IMR-90 (cell line): ENCODE results near the gene SYNE1. TPM values are rescaled to one million over a fixed set of nuclear protein-coding genes. Genes with fewer than 3 reads are reported as not detected.

Experiments
- ATAC-seq: fragments of 200-7000 bp; cut with Tn5 transposase; 2 replicates; pipeline ENCODE4 v1.9.1; 2020; ENCODE audit warnings: low read depth, mild to moderate bottlenecking, moderate library complexity
- BruUV-seq: library from RNA; stranded (reverse); fragments of 400-500 nt; replicated peaks from 2 replicates; lab custom pipeline; 2021; lab: Mats Ljungman, UMichigan
- CTCF ChIA-PET: fragments of 300-600 bp; formaldehyde crosslinking; extraction: SDS; loops from one replicate; lab custom pipeline; 2021; ENCODE audit warnings: antibody characterized with exemption; lab: Yijun Ruan, JAX
- POLR2A ChIA-PET: fragments of 300-600 bp; sonication (Branson Sonifier 250); formaldehyde crosslinking; loops from one replicate; lab custom pipeline; 2022; ENCODE audit warnings: antibody characterized with exemption; ENCODE audit not compliant: unreplicated experiment; lab: Charles Lee
- DNase-seq: peaks from one replicate; pipeline ENCODE4 v3.0.0; 2013
- H2AFZ ChIP-seq: replicated peaks from 2 replicates; pipeline ENCODE3; 2013; ENCODE audit warnings: low read length, mild to moderate bottlenecking; ENCODE audit not compliant: poor library complexity
- H2AK5ac ChIP-seq: 2 replicates; pipeline ENCODE4 v1.6.1; 2013; ENCODE audit warnings: low read depth, low read length, inconsistent platforms
- H2AK9ac ChIP-seq: replicated peaks from 2 replicates; pipeline ENCODE3; 2013; ENCODE audit warnings: mild to moderate bottlenecking, low read depth, low read length, moderate library complexity; ENCODE audit not compliant: poor library complexity
- H2BK120ac ChIP-seq: 2 replicates; pipeline ENCODE4 v1.6.1; 2013; ENCODE audit warnings: low read depth, low read length, inconsistent platforms
- H2BK15ac ChIP-seq: 3 replicates; pipeline ENCODE4 v1.6.1; 2013; ENCODE audit warnings: low read depth, low read length, inconsistent platforms
- H2BK20ac ChIP-seq: 2 replicates; pipeline ENCODE4 v1.6.1; 2013; ENCODE audit warnings: low read depth, mild to moderate bottlenecking, inconsistent platforms, low read length, moderate library complexity
- H2BK5ac ChIP-seq: 2 replicates; pipeline ENCODE4 v1.6.1; 2013; ENCODE audit warnings: mild to moderate bottlenecking, low read depth, low read length, inconsistent platforms; ENCODE audit not compliant: poor library complexity, severe bottlenecking
- H3K14ac ChIP-seq: replicated peaks from 2 replicates; pipeline ENCODE4 v1.6.1; 2013; ENCODE audit warnings: low read depth, low read length, inconsistent platforms
- H3K18ac ChIP-seq: 2 replicates; pipeline ENCODE4 v1.6.1; 2013; ENCODE audit warnings: low read depth, low read length, control low read depth
- H3K23ac ChIP-seq: 2 replicates; pipeline ENCODE4 v1.6.1; 2013; ENCODE audit warnings: low read depth, low read length, inconsistent platforms
- H3K27ac ChIP-seq: 2 replicates; pipeline ENCODE4 v1.5.1; 2013; ENCODE audit warnings: mild to moderate bottlenecking, control low read depth, low read length; ENCODE audit not compliant: insufficient read depth
- H3K27me3 ChIP-seq: 2 replicates; pipeline ENCODE4 v1.6.1; 2013; ENCODE audit warnings: low read length; ENCODE audit not compliant: control insufficient read depth, insufficient read depth
- H3K36me3 ChIP-seq: 2 replicates; pipeline ENCODE4 v1.6.1; 2013; ENCODE audit warnings: low read length, mixed read lengths; ENCODE audit not compliant: control insufficient read depth, insufficient read depth
- H3K4ac ChIP-seq: 2 replicates; pipeline ENCODE4 v1.6.1; 2013; ENCODE audit warnings: low read depth, low read length, inconsistent platforms
- H3K4me1 ChIP-seq: 2 replicates; pipeline ENCODE4 v1.6.1; 2013; ENCODE audit warnings: low read length, mixed read lengths; ENCODE audit not compliant: control insufficient read depth, insufficient read depth
- H3K4me2 ChIP-seq: 2 replicates; pipeline ENCODE4 v1.6.1; 2013; ENCODE audit warnings: low read depth, mild to moderate bottlenecking, control low read depth, low read length, moderate library complexity
- H3K4me3 ChIP-seq: 2 replicates; pipeline ENCODE4 v1.5.1; 2013; ENCODE audit warnings: low read depth, mild to moderate bottlenecking, control low read depth, low read length, moderate library complexity; ENCODE audit not compliant: insufficient read depth
- H3K56ac ChIP-seq: 2 replicates; pipeline ENCODE4 v1.6.1; 2013; ENCODE audit warnings: low read length, inconsistent platforms; ENCODE audit not compliant: insufficient read depth; ENCODE audit errors: extremely low read depth
- H3K79me1 ChIP-seq, 2 experiments: 2 replicates each; pipeline ENCODE4 v1.6.1; 2013; ENCODE audit warnings: low read length in 2 of 2, inconsistent platforms in 1 of 2, low read depth in 1 of 2
- H3K9ac ChIP-seq: 2 replicates; pipeline ENCODE4 v1.6.1; 2013; ENCODE audit warnings: low read depth, low read length, control low read depth
- H3K9me1 ChIP-seq: 2 replicates; pipeline ENCODE4 v1.6.1; 2013; ENCODE audit warnings: low read length, inconsistent platforms; ENCODE audit not compliant: insufficient read depth
- H3K9me3 ChIP-seq: 2 replicates; pipeline ENCODE4 v1.6.1; 2013; ENCODE audit warnings: low read length; ENCODE audit not compliant: control insufficient read depth, insufficient read depth
- H4K20me1 ChIP-seq: 2 replicates; pipeline ENCODE4 v1.6.1; 2013; ENCODE audit warnings: low read length, inconsistent platforms; ENCODE audit not compliant: insufficient read depth
- H4K5ac ChIP-seq: 2 replicates; pipeline ENCODE4 v1.6.1; 2013; ENCODE audit warnings: mild to moderate bottlenecking, low read depth, low read length, control low read depth
- H4K8ac ChIP-seq, 2 experiments: 2 replicates each; pipeline ENCODE4 v1.6.1; 2013; ENCODE audit warnings: low read depth in 2 of 2, low read length in 2 of 2, control low read depth in 1 of 2, inconsistent platforms in 1 of 2
- H4K91ac ChIP-seq: 2 replicates; pipeline ENCODE4 v1.6.1; 2013; ENCODE audit warnings: low read depth, low read length, inconsistent platforms; ENCODE audit not compliant: insufficient read depth
- USF2 ChIP-seq: fragments of 150-350 bp; IDR thresholded peaks from 2 replicates; pipeline ENCODE4 v1.6.1; 2017; ENCODE audit warnings: mild to moderate bottlenecking, antibody characterized with exemption, low read length, low read depth
- WGBS, 2 experiments: methylation state at CpG; one replicate each; pipeline versions ENCODE4 v1.1.5 to v1.1.7; 2013; ENCODE audit warnings: missing lambda C conversion rate in 2 of 2; ENCODE audit not compliant: insufficient read length in 1 of 2; ENCODE audit errors: extremely low coverage in 2 of 2; 5-methylcytosine and 5-hydroxymethylcytosine counted together
- dilution Hi-C: fragments of 300-500 bp; cut with HindIII; formaldehyde crosslinking; loops from one replicate; pipeline ENCODE4 v1.14.3; 2018; ENCODE audit warnings: low sequenced_read_pairs; ENCODE audit not compliant: unreplicated experiment
- in situ Hi-C: fragments of 300-500 bp; cut with MboI; formaldehyde crosslinking; loops from 3 replicates; pipeline ENCODE4 v1.14.3; 2019; ENCODE audit warnings: low sequenced_read_pairs, inconsistent platforms, mixed read lengths
- intact Hi-C: fragments of 100-400 bp; cut with micrococcal nuclease; formaldehyde crosslinking; loops from 2 replicates; pipeline ENCODE4 v1.10.0; 2022
- polyA plus RNA-seq, 3 experiments: library from polyadenylated mRNA; depleted of rRNA; stranded (reverse); fragments of >200 nt; gene quantifications; 2 replicates each; pipeline ENCODE4 v1.2.3, GENCODE V29; 2012; ENCODE audit warnings: low replicate concordance in 1 of 3
- total RNA-seq: library from RNA; depleted of rRNA; stranded (reverse); fragments of >200 nt; gene quantifications from 2 replicates; pipeline ENCODE4 v1.2.3, GENCODE V29; 2012

Gene SYNE1
- total and polyA plus RNA-seq, 2 of the 4 experiments (the other 2 are of a cell fraction) = 34.1 to 159 TPM

GRCh38 chr6:152110886-152111820, 526.0 kb downstream of the SYNE1 start:
- in situ Hi-C loops (no loop called here), intact Hi-C loops (no loop called here), dilution Hi-C loops (no loop called here)
- Histone ChIP-seq H3K4me3 (no peak overlapping the region), H3K14ac (no peak overlapping the region), H3K27me3 (no peaks in the 10 kb centered on the region), H2BK5ac (no peak overlapping the region), H3K9me1 (peaks cover 3% of the 10 kb centered on the region; the same call in 1 of the 2 replicates), H2BK120ac (no peak overlapping the region), H2AK5ac (no peak overlapping the region), H3K9ac (no peak overlapping the region), H3K23ac (no peak overlapping the region), H3K4me2 (no peak overlapping the region; the same call in 1 of the 2 replicates), H3K56ac (no peak overlapping the region), H2AFZ (peak overlapping the region; percentile 54), H4K91ac (no peak overlapping the region), H3K27ac (no peak overlapping the region; the same call in 1 of the 2 replicates), H2BK20ac (no peak overlapping the region), H4K5ac (0 out of 2 replicates have a peak overlapping the region, but pooled peaks have one; percentile 36), H3K4ac (no peak overlapping the region), H3K4me1 (peaks cover 12% of the 10 kb centered on the region), H4K20me1 (no peaks in the 10 kb centered on the region), H3K9me3 (no peaks in the 10 kb centered on the region), H4K8ac (no peak overlapping the region), H3K18ac (peak overlapping the region; percentile 23; the same call in 1 of the 2 replicates), H2BK15ac (no peak overlapping the region), H3K79me1 (no peaks in the 10 kb centered on the region), H2AK9ac (no peak overlapping the region), H3K36me3 (no peaks in the 10 kb centered on the region)
- no TSS peak for BruUV-seq
- DNase-seq = no peak
- ChIA-PET CTCF (interaction anchor here (0.7 to 1.7 kb wide), 5 partner anchors 10 to 1296 kb away, joined by 3 to 5 read pairs (median 3); no protein-coding TSS in a partner anchor), POLR2A (no interaction called here)
- peak; percentile 34; the same call in 1 of the 2 replicates for ATAC-seq
- 69% methylated on average over 8 of the region's 20 CpGs; no CpG with 5 or more reads in 1 of the 2 experiments for WGBS, 2 experiments
- no peak for TF ChIP-seq USF2
